IMR-90 (cell line): ENCODE results near the gene PRKCA. TPM values are rescaled to one million over a fixed set of nuclear protein-coding genes. Genes with fewer than 3 reads are reported as not detected.

Source experiments
- ATAC-seq: fragments of 200-7000 bp; cut with Tn5 transposase; 2 replicates; pipeline ENCODE4 v1.9.1; 2020; ENCODE audit warnings: low read depth, mild to moderate bottlenecking, moderate library complexity
- BruUV-seq: library from RNA; stranded (reverse); fragments of 400-500 nt; replicated peaks from 2 replicates; lab custom pipeline; 2021; lab: Mats Ljungman, UMichigan
- CTCF ChIA-PET: fragments of 300-600 bp; formaldehyde crosslinking; extraction: SDS; loops from one replicate; lab custom pipeline; 2021; ENCODE audit warnings: antibody characterized with exemption; lab: Yijun Ruan, JAX
- POLR2A ChIA-PET: fragments of 300-600 bp; sonication (Branson Sonifier 250); formaldehyde crosslinking; loops from one replicate; lab custom pipeline; 2022; ENCODE audit warnings: antibody characterized with exemption; ENCODE audit not compliant: unreplicated experiment; lab: Charles Lee
- DNase-seq: peaks from one replicate; pipeline ENCODE4 v3.0.0; 2013
- H2AFZ ChIP-seq: replicated peaks from 2 replicates; pipeline ENCODE3; 2013; ENCODE audit warnings: low read length, mild to moderate bottlenecking; ENCODE audit not compliant: poor library complexity
- H2AK5ac ChIP-seq: 2 replicates; pipeline ENCODE4 v1.6.1; 2013; ENCODE audit warnings: low read depth, low read length, inconsistent platforms
- H2AK9ac ChIP-seq: replicated peaks from 2 replicates; pipeline ENCODE3; 2013; ENCODE audit warnings: mild to moderate bottlenecking, low read depth, low read length, moderate library complexity; ENCODE audit not compliant: poor library complexity
- H2BK120ac ChIP-seq: 2 replicates; pipeline ENCODE4 v1.6.1; 2013; ENCODE audit warnings: low read depth, low read length, inconsistent platforms
- H2BK15ac ChIP-seq: 3 replicates; pipeline ENCODE4 v1.6.1; 2013; ENCODE audit warnings: low read depth, low read length, inconsistent platforms
- H2BK20ac ChIP-seq: 2 replicates; pipeline ENCODE4 v1.6.1; 2013; ENCODE audit warnings: low read depth, mild to moderate bottlenecking, inconsistent platforms, low read length, moderate library complexity
- H2BK5ac ChIP-seq: 2 replicates; pipeline ENCODE4 v1.6.1; 2013; ENCODE audit warnings: mild to moderate bottlenecking, low read depth, low read length, inconsistent platforms; ENCODE audit not compliant: poor library complexity, severe bottlenecking
- H3K14ac ChIP-seq: replicated peaks from 2 replicates; pipeline ENCODE4 v1.6.1; 2013; ENCODE audit warnings: low read depth, low read length, inconsistent platforms
- H3K18ac ChIP-seq: 2 replicates; pipeline ENCODE4 v1.6.1; 2013; ENCODE audit warnings: low read depth, low read length, control low read depth
- H3K23ac ChIP-seq: 2 replicates; pipeline ENCODE4 v1.6.1; 2013; ENCODE audit warnings: low read depth, low read length, inconsistent platforms
- H3K27ac ChIP-seq: 2 replicates; pipeline ENCODE4 v1.5.1; 2013; ENCODE audit warnings: mild to moderate bottlenecking, control low read depth, low read length; ENCODE audit not compliant: insufficient read depth
- H3K27me3 ChIP-seq: 2 replicates; pipeline ENCODE4 v1.6.1; 2013; ENCODE audit warnings: low read length; ENCODE audit not compliant: control insufficient read depth, insufficient read depth
- H3K36me3 ChIP-seq: 2 replicates; pipeline ENCODE4 v1.6.1; 2013; ENCODE audit warnings: low read length, mixed read lengths; ENCODE audit not compliant: control insufficient read depth, insufficient read depth
- H3K4ac ChIP-seq: 2 replicates; pipeline ENCODE4 v1.6.1; 2013; ENCODE audit warnings: low read depth, low read length, inconsistent platforms
- H3K4me1 ChIP-seq: 2 replicates; pipeline ENCODE4 v1.6.1; 2013; ENCODE audit warnings: low read length, mixed read lengths; ENCODE audit not compliant: control insufficient read depth, insufficient read depth
- H3K4me2 ChIP-seq: 2 replicates; pipeline ENCODE4 v1.6.1; 2013; ENCODE audit warnings: low read depth, mild to moderate bottlenecking, control low read depth, low read length, moderate library complexity
- H3K4me3 ChIP-seq: 2 replicates; pipeline ENCODE4 v1.5.1; 2013; ENCODE audit warnings: low read depth, mild to moderate bottlenecking, control low read depth, low read length, moderate library complexity; ENCODE audit not compliant: insufficient read depth
- H3K56ac ChIP-seq: 2 replicates; pipeline ENCODE4 v1.6.1; 2013; ENCODE audit warnings: low read length, inconsistent platforms; ENCODE audit not compliant: insufficient read depth; ENCODE audit errors: extremely low read depth
- H3K79me1 ChIP-seq, 2 experiments: 2 replicates each; pipeline ENCODE4 v1.6.1; 2013; ENCODE audit warnings: low read length in 2 of 2, inconsistent platforms in 1 of 2, low read depth in 1 of 2
- H3K9ac ChIP-seq: 2 replicates; pipeline ENCODE4 v1.6.1; 2013; ENCODE audit warnings: low read depth, low read length, control low read depth
- H3K9me1 ChIP-seq: 2 replicates; pipeline ENCODE4 v1.6.1; 2013; ENCODE audit warnings: low read length, inconsistent platforms; ENCODE audit not compliant: insufficient read depth
- H3K9me3 ChIP-seq: 2 replicates; pipeline ENCODE4 v1.6.1; 2013; ENCODE audit warnings: low read length; ENCODE audit not compliant: control insufficient read depth, insufficient read depth
- H4K20me1 ChIP-seq: 2 replicates; pipeline ENCODE4 v1.6.1; 2013; ENCODE audit warnings: low read length, inconsistent platforms; ENCODE audit not compliant: insufficient read depth
- H4K5ac ChIP-seq: 2 replicates; pipeline ENCODE4 v1.6.1; 2013; ENCODE audit warnings: mild to moderate bottlenecking, low read depth, low read length, control low read depth
- H4K8ac ChIP-seq, 2 experiments: 2 replicates each; pipeline ENCODE4 v1.6.1; 2013; ENCODE audit warnings: low read depth in 2 of 2, low read length in 2 of 2, control low read depth in 1 of 2, inconsistent platforms in 1 of 2
- H4K91ac ChIP-seq: 2 replicates; pipeline ENCODE4 v1.6.1; 2013; ENCODE audit warnings: low read depth, low read length, inconsistent platforms; ENCODE audit not compliant: insufficient read depth
- BHLHE40 ChIP-seq: fragments of 150-350 bp; IDR thresholded peaks from 2 replicates; pipeline ENCODE4 v1.6.1; 2016; ENCODE audit warnings: mild to moderate bottlenecking, low read depth, low read length
- CEBPB ChIP-seq: IDR thresholded peaks from 2 replicates; pipeline ENCODE4 v1.6.1; 2012; ENCODE audit warnings: low read depth, low read length, improper control_type of control experiment
- CHD1 ChIP-seq: IDR thresholded peaks from 2 replicates; pipeline ENCODE4 v1.6.1; 2012; ENCODE audit warnings: low read depth, low read length, improper control_type of control experiment
- FOS ChIP-seq: fragments of 150-350 bp; IDR thresholded peaks from 2 replicates; pipeline ENCODE4 v1.6.1; 2016; ENCODE audit warnings: low read depth, low read length
- MAFK ChIP-seq: IDR thresholded peaks from 2 replicates; pipeline ENCODE4 v1.6.1; 2012; ENCODE audit warnings: low read depth, low read length, improper control_type of control experiment
- MAZ ChIP-seq: IDR thresholded peaks from 2 replicates; pipeline ENCODE4 v1.6.1; 2012; ENCODE audit warnings: low read depth, mild to moderate bottlenecking, low read length, improper control_type of control experiment, moderate library complexity, borderline replicate concordance
- MXI1 ChIP-seq: IDR thresholded peaks from 2 replicates; pipeline ENCODE4 v1.6.1; 2012; ENCODE audit warnings: low read depth, mild to moderate bottlenecking, low read length, moderate library complexity, borderline replicate concordance
- NFE2L2 ChIP-seq: fragments of 150-350 bp; IDR thresholded peaks from 2 replicates; pipeline ENCODE4 v1.6.1; 2016; ENCODE audit warnings: low read depth, mild to moderate bottlenecking, low read length
- POLR2A ChIP-seq: IDR thresholded peaks from 2 replicates; pipeline ENCODE4 v1.6.1; 2012; ENCODE audit warnings: mild to moderate bottlenecking, low read depth, low read length
- RAD21 ChIP-seq: IDR thresholded peaks from 2 replicates; pipeline ENCODE4 v1.6.1; 2012; ENCODE audit warnings: low read length, improper control_type of control experiment
- RCOR1 ChIP-seq: IDR thresholded peaks from 2 replicates; pipeline ENCODE4 v1.6.1; 2012; ENCODE audit warnings: mild to moderate bottlenecking, low read length, improper control_type of control experiment; ENCODE audit not compliant: insufficient replicate concordance
- RFX5 ChIP-seq: IDR thresholded peaks from 2 replicates; pipeline ENCODE4 v1.8.0; 2012; ENCODE audit warnings: low read depth, mild to moderate bottlenecking, low read length, moderate library complexity
- SMC3 ChIP-seq: fragments of 150-350 bp; IDR thresholded peaks from 2 replicates; pipeline ENCODE4 v1.6.1; 2016; ENCODE audit warnings: low read depth, mild to moderate bottlenecking, antibody characterized with exemption, low read length, moderate library complexity
- WGBS, 2 experiments: methylation state at CpG; one replicate each; pipeline versions ENCODE4 v1.1.5 to v1.1.7; 2013; ENCODE audit warnings: missing lambda C conversion rate in 2 of 2; ENCODE audit not compliant: insufficient read length in 1 of 2; ENCODE audit errors: extremely low coverage in 2 of 2; 5-methylcytosine and 5-hydroxymethylcytosine counted together
- dilution Hi-C: fragments of 300-500 bp; cut with HindIII; formaldehyde crosslinking; loops from one replicate; pipeline ENCODE4 v1.14.3; 2018; ENCODE audit warnings: low sequenced_read_pairs; ENCODE audit not compliant: unreplicated experiment
- in situ Hi-C: fragments of 300-500 bp; cut with MboI; formaldehyde crosslinking; loops from 3 replicates; pipeline ENCODE4 v1.14.3; 2019; ENCODE audit warnings: low sequenced_read_pairs, inconsistent platforms, mixed read lengths
- intact Hi-C: fragments of 100-400 bp; cut with micrococcal nuclease; formaldehyde crosslinking; loops from 2 replicates; pipeline ENCODE4 v1.10.0; 2022
- polyA plus RNA-seq, 3 experiments: library from polyadenylated mRNA; depleted of rRNA; stranded (reverse); fragments of >200 nt; gene quantifications; 2 replicates each; pipeline ENCODE4 v1.2.3, GENCODE V29; 2012; ENCODE audit warnings: low replicate concordance in 1 of 3
- total RNA-seq: library from RNA; depleted of rRNA; stranded (reverse); fragments of >200 nt; gene quantifications from 2 replicates; pipeline ENCODE4 v1.2.3, GENCODE V29; 2012
- TF ChIP-seq, protein P1 (sequence below): conservative IDR thresholded peaks from 2 replicates; pipeline ENCODE4 v1.5.1; 2012; ENCODE audit warnings: mild to moderate bottlenecking, low read depth, low read length, improper control_type of control experiment
- TF ChIP-seq, protein P2 (sequence below): fragments of 150-350 bp; IDR thresholded peaks from 2 replicates; pipeline ENCODE4 v1.6.1; 2016; ENCODE audit warnings: low read depth, mild to moderate bottlenecking, low read length, moderate library complexity, borderline replicate concordance
- TF ChIP-seq, protein P3 (sequence below): fragments of 150-350 bp; IDR thresholded peaks from 2 replicates; pipeline ENCODE4 v1.6.1; 2017; ENCODE audit warnings: mild to moderate bottlenecking, antibody characterized with exemption, low read length, low read depth

Gene PRKCA
- total and polyA plus RNA-seq, 2 of the 4 experiments (the other 2 are of a cell fraction) = 31.0 to 46.0 TPM

DNA sequence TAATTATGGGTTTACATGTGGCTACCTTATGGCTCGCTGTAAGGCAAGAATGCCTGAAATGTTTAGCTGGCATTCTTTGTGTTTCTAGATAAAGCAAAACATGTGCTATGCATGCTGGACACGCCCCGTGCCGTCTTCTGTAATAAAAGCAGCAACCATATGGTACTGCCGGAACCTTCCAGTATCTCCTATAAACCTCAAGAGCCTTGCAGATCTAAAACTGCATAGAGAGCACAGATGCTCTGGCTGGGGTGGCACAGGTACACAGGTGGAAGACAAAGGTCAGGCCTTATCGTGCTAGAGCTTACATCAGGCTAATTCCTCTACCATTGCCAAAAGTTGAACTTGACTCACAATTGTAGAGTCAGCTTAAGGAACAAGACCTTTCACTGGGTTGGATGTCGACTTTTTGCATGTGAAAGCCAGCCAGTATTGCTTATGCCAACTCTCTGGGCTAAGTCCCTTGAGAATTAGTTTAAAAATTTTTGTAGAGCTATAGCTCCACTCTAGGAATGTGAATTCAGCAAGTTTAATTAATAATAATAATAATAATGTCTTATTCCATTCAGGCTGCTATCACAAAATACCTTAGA, 345.1 kb downstream of the PRKCA start:
- no peak overlapping the region for H3K56ac ChIP-seq
- intact Hi-C loops = no loop called here
- POLR2A ChIA-PET = no interaction called here

More for the DNA sequence above, 345.1 kb downstream of the PRKCA start:
- H3K9me3 ChIP-seq = no peaks in the 10 kb centered on the region
- H3K36me3 ChIP-seq = peaks cover 18% of the 10 kb centered on the region
- no peak overlapping the region for H3K27ac ChIP-seq
- no peak overlapping the region for H2BK20ac ChIP-seq
- WGBS, 2 experiments = 93% methylated on average over 5 of the region's 7 CpGs; no CpG with 5 or more reads in 1 of the 2 experiments
- H3K4ac ChIP-seq = no peak overlapping the region
- no peak overlapping the region for H3K23ac ChIP-seq
- no peak overlapping the region for H4K8ac ChIP-seq
- no peak overlapping the region for H2BK15ac ChIP-seq
- ATAC-seq (no peak), DNase-seq (no peak)
- H3K27me3 ChIP-seq = no peaks in the 10 kb centered on the region
- dilution Hi-C loops = no loop called here
- no peak overlapping the region for H3K9ac ChIP-seq
- no peak overlapping the region for H3K4me3 ChIP-seq
- H2AK5ac ChIP-seq = no peak overlapping the region
- H3K18ac ChIP-seq = no peak overlapping the region
- H2AFZ ChIP-seq = no peak overlapping the region
- H2BK120ac ChIP-seq = no peak overlapping the region
- TF ChIP-seq, protein P1, sequence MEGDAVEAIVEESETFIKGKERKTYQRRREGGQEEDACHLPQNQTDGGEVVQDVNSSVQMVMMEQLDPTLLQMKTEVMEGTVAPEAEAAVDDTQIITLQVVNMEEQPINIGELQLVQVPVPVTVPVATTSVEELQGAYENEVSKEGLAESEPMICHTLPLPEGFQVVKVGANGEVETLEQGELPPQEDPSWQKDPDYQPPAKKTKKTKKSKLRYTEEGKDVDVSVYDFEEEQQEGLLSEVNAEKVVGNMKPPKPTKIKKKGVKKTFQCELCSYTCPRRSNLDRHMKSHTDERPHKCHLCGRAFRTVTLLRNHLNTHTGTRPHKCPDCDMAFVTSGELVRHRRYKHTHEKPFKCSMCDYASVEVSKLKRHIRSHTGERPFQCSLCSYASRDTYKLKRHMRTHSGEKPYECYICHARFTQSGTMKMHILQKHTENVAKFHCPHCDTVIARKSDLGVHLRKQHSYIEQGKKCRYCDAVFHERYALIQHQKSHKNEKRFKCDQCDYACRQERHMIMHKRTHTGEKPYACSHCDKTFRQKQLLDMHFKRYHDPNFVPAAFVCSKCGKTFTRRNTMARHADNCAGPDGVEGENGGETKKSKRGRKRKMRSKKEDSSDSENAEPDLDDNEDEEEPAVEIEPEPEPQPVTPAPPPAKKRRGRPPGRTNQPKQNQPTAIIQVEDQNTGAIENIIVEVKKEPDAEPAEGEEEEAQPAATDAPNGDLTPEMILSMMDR = no peak
- TF ChIP-seq RCOR1 = no peak
- TF ChIP-seq MXI1 = no peak
- TF ChIP-seq BHLHE40 = no peak
- TF ChIP-seq, protein P2, sequence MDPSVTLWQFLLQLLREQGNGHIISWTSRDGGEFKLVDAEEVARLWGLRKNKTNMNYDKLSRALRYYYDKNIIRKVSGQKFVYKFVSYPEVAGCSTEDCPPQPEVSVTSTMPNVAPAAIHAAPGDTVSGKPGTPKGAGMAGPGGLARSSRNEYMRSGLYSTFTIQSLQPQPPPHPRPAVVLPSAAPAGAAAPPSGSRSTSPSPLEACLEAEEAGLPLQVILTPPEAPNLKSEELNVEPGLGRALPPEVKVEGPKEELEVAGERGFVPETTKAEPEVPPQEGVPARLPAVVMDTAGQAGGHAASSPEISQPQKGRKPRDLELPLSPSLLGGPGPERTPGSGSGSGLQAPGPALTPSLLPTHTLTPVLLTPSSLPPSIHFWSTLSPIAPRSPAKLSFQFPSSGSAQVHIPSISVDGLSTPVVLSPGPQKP = no peak
- TF ChIP-seq CEBPB = no peak
- TF ChIP-seq MAZ = no peak
- TF ChIP-seq, protein P3, sequence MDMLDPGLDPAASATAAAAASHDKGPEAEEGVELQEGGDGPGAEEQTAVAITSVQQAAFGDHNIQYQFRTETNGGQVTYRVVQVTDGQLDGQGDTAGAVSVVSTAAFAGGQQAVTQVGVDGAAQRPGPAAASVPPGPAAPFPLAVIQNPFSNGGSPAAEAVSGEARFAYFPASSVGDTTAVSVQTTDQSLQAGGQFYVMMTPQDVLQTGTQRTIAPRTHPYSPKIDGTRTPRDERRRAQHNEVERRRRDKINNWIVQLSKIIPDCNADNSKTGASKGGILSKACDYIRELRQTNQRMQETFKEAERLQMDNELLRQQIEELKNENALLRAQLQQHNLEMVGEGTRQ = no peak
- TF ChIP-seq CHD1 = no peak
- TF ChIP-seq NFE2L2 = no peak
- TF ChIP-seq MAFK = no peak
- TF ChIP-seq RAD21 = no peak
- TF ChIP-seq FOS = no peak
- TF ChIP-seq POLR2A = no peak
- no peak for TF ChIP-seq RFX5
- no peak for TF ChIP-seq SMC3
- in situ Hi-C loops = no loop called here
- no peak overlapping the region for H3K4me2 ChIP-seq
- peaks cover 24% of the 10 kb centered on the region for H3K9me1 ChIP-seq
- no TSS peak for BruUV-seq
- H4K91ac ChIP-seq = no peak overlapping the region
- H2BK5ac ChIP-seq = no peak overlapping the region
- H4K20me1 ChIP-seq = peaks cover 9% of the 10 kb centered on the region; the same call in 1 of the 2 replicates
- peaks cover 12% of the 10 kb centered on the region for H3K4me1 ChIP-seq
- CTCF ChIA-PET = interaction anchor here (0.9 kb wide), 1 partner anchor 81 kb away, joined by 3 read pairs; no protein-coding TSS in a partner anchor
- H3K14ac ChIP-seq = no peak overlapping the region
- H3K79me1 ChIP-seq = peaks cover 5 to 59% of the 10 kb centered on the region in 2 experiments
- no peak overlapping the region for H4K5ac ChIP-seq
- H2AK9ac ChIP-seq = no peak overlapping the region
